HCT116 (cell line): ENCODE data around the gene EML1. TPM values are rescaled to one million over a fixed set of nuclear protein-coding genes. Genes with fewer than 3 reads are reported as not detected.

Experiments
- ATAC-seq: fragments of 200-7000 bp; cut with Tn5 transposase; 2 replicates; pipeline ENCODE4 v1.9.1; 2020; ENCODE audit warnings: mild to moderate bottlenecking, moderate library complexity
- BruUV-seq: library from RNA; stranded (reverse); fragments of 400-500 nt; replicated peaks from 2 replicates; lab custom pipeline; 2021; lab: Mats Ljungman, UMichigan
- CTCF ChIA-PET: fragments of 300-600 bp; sonication (Branson Sonifier 250); formaldehyde crosslinking; loops from one replicate; lab custom pipeline; 2021; ENCODE audit warnings: antibody characterized with exemption; lab: Charles Lee
- POLR2A ChIA-PET: fragments of 300-600, 350-600 bp; sonication (Branson Sonifier 250); formaldehyde crosslinking; loops from one replicate; lab custom pipeline; 2021; ENCODE audit warnings: antibody characterized with exemption; lab: Charles Lee
- RAD21 ChIA-PET, 2 experiments: fragments of 300-600 bp; sonication (Branson Sonifier 250); formaldehyde crosslinking; loops; one replicate each; lab custom pipeline; 2023; ENCODE audit warnings: low total read pairs in 2 of 2; ENCODE audit not compliant: uncharacterized antibody in 2 of 2, unreplicated experiment in 2 of 2, low non-redundant PET in 1 of 2; lab: Charles Lee
- DNase-seq: peaks from one replicate; pipeline ENCODE4 v3.0.0-alpha.2; 2010; ENCODE audit warnings: low read depth, low spot score
- H2AFZ ChIP-seq: fragments of 200-600 bp; shearing (Covaris generic), sonication (generic); 2 replicates; pipeline ENCODE4 v1.6.1; 2017; ENCODE audit warnings: low read depth, mixed run types, mixed read lengths, antibody characterized with exemption, low read length; ENCODE audit not compliant: poor library complexity, severe bottlenecking
- H3K27ac ChIP-seq: 2 replicates; pipeline ENCODE4 v1.5.1; 2012; ENCODE audit warnings: low read depth, low read length
- H3K27me3 ChIP-seq: fragments of 200-600 bp; sonication (generic); 2 replicates; pipeline ENCODE4 v1.6.1; 2016; ENCODE audit warnings: mixed run types, low read length, mixed read lengths; ENCODE audit not compliant: insufficient read depth
- H3K36me3 ChIP-seq, 2 experiments: fragments of 200-500 bp in 1 of 2; fragments of 200-600 bp in 1 of 2; sonication (Bioruptor generic) in 1 of 2; sonication (generic) in 1 of 2; 2 replicates each; pipeline versions ENCODE4 v1.5.1 to v1.6.1; 2014 to 2016; ENCODE audit warnings: low read length in 2 of 2, inconsistent platforms in 1 of 2, mixed read lengths in 1 of 2, mixed run types in 1 of 2; ENCODE audit not compliant: insufficient read depth in 2 of 2, control insufficient read depth in 1 of 2
- H3K4me1 ChIP-seq, 2 experiments: fragments of 200-600 bp in 1 of 2; sonication (generic) in 1 of 2; 2 replicates each; pipeline versions ENCODE4 v1.5.1 to v1.6.1; 2012 to 2017; ENCODE audit warnings: low read length in 2 of 2, inconsistent platforms in 1 of 2, mild to moderate bottlenecking in 1 of 2, mixed read lengths in 1 of 2, mixed run types in 1 of 2, moderate library complexity in 1 of 2; ENCODE audit not compliant: insufficient read depth in 2 of 2, control insufficient read depth in 1 of 2
- H3K4me2 ChIP-seq: fragments of 200-600 bp; sonication (generic); 2 replicates; pipeline ENCODE4 v1.6.1; 2017; ENCODE audit warnings: mixed run types, low read length, mixed read lengths
- H3K4me3 ChIP-seq, 2 experiments: fragments of 200-600 bp in 1 of 2; sonication (generic) in 1 of 2; replicated peaks in 1 of 2; 2 replicates each; pipeline ENCODE4 v1.5.1; 2011 to 2016; ENCODE audit warnings: low read length in 2 of 2, control low read depth in 1 of 2, low read depth in 1 of 2, mild to moderate bottlenecking in 1 of 2, mixed read lengths in 1 of 2, mixed run types in 1 of 2
- H3K79me2 ChIP-seq: fragments of 200-600 bp; sonication (generic); 2 replicates; pipeline ENCODE4 v1.6.1; 2017; ENCODE audit warnings: mild to moderate bottlenecking, mixed run types, low read length, moderate library complexity, mixed read lengths; ENCODE audit not compliant: insufficient read depth
- H3K9ac ChIP-seq: fragments of 200-600 bp; sonication (generic); 2 replicates; pipeline ENCODE4 v1.6.1; 2016; ENCODE audit warnings: low read length, mixed read lengths
- H3K9me2 ChIP-seq: fragments of 200-600 bp; sonication (generic), shearing (Covaris generic); 2 replicates; pipeline ENCODE4 v1.6.1; 2017; ENCODE audit warnings: mixed run types, mild to moderate bottlenecking, moderate library complexity; ENCODE audit not compliant: insufficient read depth
- H3K9me3 ChIP-seq, 2 experiments: fragments of 200-500 bp in 1 of 2; fragments of 200-600 bp in 1 of 2; sonication (Bioruptor generic) in 1 of 2; sonication (generic) in 1 of 2; 2 replicates each; pipeline ENCODE4 v1.6.1; 2014 to 2017; ENCODE audit warnings: low read length in 2 of 2, mixed read lengths in 2 of 2, inconsistent platforms in 1 of 2, low read depth in 1 of 2, mild to moderate bottlenecking in 1 of 2, mixed run types in 1 of 2, moderate library complexity in 1 of 2; ENCODE audit not compliant: control insufficient read depth in 1 of 2, insufficient read depth in 1 of 2
- H4K20me1 ChIP-seq: fragments of 200-600 bp; sonication (generic), shearing (Covaris generic); 2 replicates; pipeline ENCODE4 v1.6.1; 2017; ENCODE audit warnings: mixed run types, mild to moderate bottlenecking, moderate library complexity; ENCODE audit not compliant: insufficient read depth
- CBX3 ChIP-seq: IDR thresholded peaks from 2 replicates; pipeline ENCODE4 v1.6.1; 2012; ENCODE audit warnings: low read depth
- ELF1 ChIP-seq: IDR thresholded peaks from 2 replicates; pipeline ENCODE4 v1.6.1; 2012; ENCODE audit warnings: low read depth, borderline replicate concordance
- FOSL1 ChIP-seq: IDR thresholded peaks from 2 replicates; pipeline ENCODE4 v1.6.1; 2012; ENCODE audit warnings: low read depth
- POLR2AphosphoS5 ChIP-seq: IDR thresholded peaks from 2 replicates; pipeline ENCODE4 v1.6.1; 2011; ENCODE audit warnings: mild to moderate bottlenecking, low read depth, low read length, moderate library complexity
- SIN3A ChIP-seq: IDR thresholded peaks from 2 replicates; pipeline ENCODE4 v1.6.1; 2012; ENCODE audit warnings: low read depth
- SP1 ChIP-seq: IDR thresholded peaks from 2 replicates; pipeline ENCODE4 v1.6.1; 2012; ENCODE audit warnings: low read depth
- YY1 ChIP-seq: IDR thresholded peaks from 2 replicates; pipeline ENCODE4 v1.6.1; 2011; ENCODE audit warnings: low read length, low read depth, moderate library complexity, mild to moderate bottlenecking; ENCODE audit not compliant: insufficient replicate concordance; ENCODE audit errors: extremely low read depth
- ZFX ChIP-seq: fragments of 450-650 bp; IDR thresholded peaks from 2 replicates; pipeline ENCODE4 v1.6.1; 2017
- intact Hi-C: fragments of 100-400 bp; cut with micrococcal nuclease; formaldehyde crosslinking; loops from 2 replicates; pipeline ENCODE4 v1.10.0; 2022
- total RNA-seq: library from RNA; stranded (reverse); gene quantifications from one replicate; pipeline ENCODE4 v1.2.1, GENCODE V29; 2021; ENCODE audit not compliant: unreplicated experiment

The EML1 gene
- total RNA-seq, 1 experiment from 2014 or later = 7.4 TPM

GRCh38 chr14:99773521-99774497, 19.4 kb upstream of the EML1 start:
- H3K36me3 ChIP-seq = no peaks in the 10 kb centered on the region
- POLR2A ChIA-PET = no interaction called here
- no TSS peak for BruUV-seq
- H4K20me1 ChIP-seq = no peaks in the 10 kb centered on the region
- DNase-seq (no peak), ATAC-seq (no peak)
- H3K9me2 ChIP-seq = no peaks in the 10 kb centered on the region
- H2AFZ ChIP-seq = no peak overlapping the region
- H3K4me2 ChIP-seq = no peak overlapping the region
- no peak overlapping the region for H3K4me3 ChIP-seq
- 0 out of 4 replicates have a peak, but pooled peaks cover 0 to 2% of the 10 kb centered on the region in 2 experiments for H3K4me1 ChIP-seq
- H3K79me2 ChIP-seq = no peaks in the 10 kb centered on the region
- no peak overlapping the region for H3K9ac ChIP-seq
- H3K27me3 ChIP-seq = no peaks in the 10 kb centered on the region
- H3K9me3 ChIP-seq = no peaks in the 10 kb centered on the region
- intact Hi-C loops = no loop called here
- TF ChIP-seq POLR2AphosphoS5 = no peak
- no peak for TF ChIP-seq ZFX
- no peak for TF ChIP-seq ELF1
- TF ChIP-seq SP1 = no peak
- TF ChIP-seq SIN3A = no peak
- no peak for TF ChIP-seq YY1
- TF ChIP-seq CBX3 = no peak
- RAD21 ChIA-PET = no interaction called here
- H3K27ac ChIP-seq = no peak overlapping the region
- CTCF ChIA-PET = no interaction called here

DNA sequence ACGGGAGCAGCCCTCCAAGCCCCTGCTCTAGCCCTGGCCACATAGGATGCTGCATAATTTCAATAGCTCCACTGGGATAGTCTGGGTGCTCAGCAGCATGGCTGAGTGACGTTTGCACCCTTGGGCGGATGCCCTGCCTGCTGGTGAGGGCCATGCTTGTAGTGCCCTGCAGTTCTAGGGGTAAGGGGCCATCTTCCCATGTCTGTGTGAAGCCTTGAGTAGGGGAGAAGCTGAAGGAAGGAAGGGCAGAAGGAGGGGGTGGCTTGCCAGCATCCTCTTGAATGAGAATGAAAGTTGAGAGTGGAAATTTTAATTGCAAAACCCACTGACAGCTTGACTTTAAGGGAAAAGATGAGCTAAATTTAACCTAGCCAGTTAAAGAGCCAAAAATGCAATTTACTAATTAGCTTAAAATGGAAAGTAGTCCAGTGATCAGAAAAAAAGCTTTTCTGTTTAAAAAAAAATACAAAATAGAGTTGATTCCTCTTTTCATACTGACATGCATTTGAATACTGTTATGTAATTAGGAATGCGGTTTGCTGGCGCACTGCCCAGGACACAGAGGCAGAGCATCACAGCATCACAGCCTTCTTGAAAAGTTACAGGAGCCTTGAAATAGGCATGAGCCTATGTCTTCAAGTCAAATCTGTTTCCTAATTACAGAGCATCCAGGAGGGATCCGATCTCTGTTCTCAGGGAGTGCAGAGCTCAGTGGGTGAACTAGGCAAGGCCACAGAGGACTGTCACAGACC, 18.5 kb upstream of the EML1 start:
- ChIA-PET CTCF (no interaction called here), RAD21 (no interaction called here), POLR2A (no interaction called here)
- Histone ChIP-seq H3K79me2 (no peaks in the 10 kb centered on the region), H3K27ac (no peak overlapping the region), H3K4me2 (no peak overlapping the region), H3K27me3 (no peaks in the 10 kb centered on the region), H3K36me3 (no peaks in the 10 kb centered on the region), H4K20me1 (no peaks in the 10 kb centered on the region), H2AFZ (no peak overlapping the region), H3K9me2 (no peaks in the 10 kb centered on the region), H3K9ac (no peak overlapping the region), H3K4me3 (no peak overlapping the region), H3K9me3 (no peaks in the 10 kb centered on the region), H3K4me1 (peaks cover 2 to 4% of the 10 kb centered on the region in 2 experiments; a peak in 2 of 4 replicates)
- ATAC-seq = no peak
- DNase-seq = no peak
- intact Hi-C loops = no loop called here
- BruUV-seq = no TSS peak
- TF ChIP-seq ZFX = no peak
- no peak for TF ChIP-seq CBX3
- TF ChIP-seq FOSL1 = no peak
